ENCODE results near the gene KHDRBS1.
A peak's percentile ranks its signal among the peaks of the same experiment; 100 is the strongest.

Gene KHDRBS1

GRCh38 chr1:32060914-32061313, 47.2 kb downstream of the KHDRBS1 start:
- Histone ChIP-seq H3K4me1 (ENCODE audit: control insufficient read depth, insufficient read depth, low read length) (peaks cover 13% of the 10 kb centered on the region), H3K4me3 (ENCODE audit: low read depth, low read length) (no peak overlapping the region), H3K36me3 (ENCODE audit: control insufficient read depth in 2 of 2, insufficient read depth in 1 of 2, low read length in 2 of 2) (peaks cover 21 to 52% of the 10 kb centered on the region in 2 experiments; a peak in 2 of 3 replicates), H3K27ac (ENCODE audit: extremely low read depth, low read depth, low read length) (peak overlapping the region; percentile 2; the same call in 1 of the 2 replicates), H3K9me3 (ENCODE audit: control insufficient read depth, insufficient read depth, low read depth, low read length) (no peaks in the 10 kb centered on the region)
- CTCF ChIA-PET: interaction anchor here (0.7 to 1.1 kb wide), 5 partner anchors 17 to 394 kb away, joined by 3 to 4 read pairs (median 3); no protein-coding TSS in a partner anchor
- no peak for TF ChIP-seq ZNF621 (tag by site-specific recombination; IDR thresholded peaks at IDR 0.05)
- TF ChIP-seq PRDM1 (tag by site-specific recombination; IDR thresholded peaks at IDR 0.05): peak; percentile 49
- no peak for TF ChIP-seq ZFP69B (tag by site-specific recombination; IDR thresholded peaks at IDR 0.05)
- TF ChIP-seq KLF8 (tag by site-specific recombination; IDR thresholded peaks at IDR 0.05): no peak
- TF ChIP-seq SP7 (tag by site-specific recombination; IDR thresholded peaks at IDR 0.05): no peak
- TF ChIP-seq ZIC2 (tag by site-specific recombination; IDR thresholded peaks at IDR 0.05): no peak
- TF ChIP-seq ZNF600 (tag by site-specific recombination; IDR thresholded peaks at IDR 0.05): peak; percentile 28; the same call in 1 of the 2 replicates
- no peak for TF ChIP-seq ZNF639 (tag by site-specific recombination; IDR thresholded peaks at IDR 0.05)
- TF ChIP-seq ZNF248 (tag by site-specific recombination; IDR thresholded peaks at IDR 0.05): no peak
- no peak for TF ChIP-seq TCF7L2 (IDR thresholded peaks at IDR 0.05; ENCODE audit: borderline replicate concordance, low read depth, low read length)
- POLR2A ChIA-PET: interaction anchor here (1.9 to 3.2 kb wide), 2 partner anchors 12 to 48 kb away, joined by 10 to 32 read pairs; partner anchors contain the start of genes KHDRBS1 and TMEM39B

- H3K36me3 ChIP-seq (ENCODE audit: control insufficient read depth in 2 of 2, insufficient read depth in 1 of 2, low read length in 2 of 2): peaks cover 12 to 37% of the 10 kb centered on the region in 2 experiments; a peak in 2 of 3 replicates
- H3K9me3 ChIP-seq (ENCODE audit: control insufficient read depth, insufficient read depth, low read depth, low read length): no peaks in the 10 kb centered on the region
- peak overlapping the region; percentile 35 for H3K27ac ChIP-seq (ENCODE audit: extremely low read depth, low read depth, low read length)
- no peak overlapping the region for H3K4me3 ChIP-seq (ENCODE audit: low read depth, low read length)
- POLR2A ChIA-PET: interaction anchor here (0.6 to 3.2 kb wide), 11 partner anchors 10 to 1279 kb away, joined by 3 to 32 read pairs (median 5); partner anchors contain the start of genes KHDRBS1, KPNA6, PTP4A2 and TMEM39B
- H3K4me1 ChIP-seq (ENCODE audit: control insufficient read depth, insufficient read depth, low read length): peaks cover 15% of the 10 kb centered on the region
- no peak for TF ChIP-seq ZNF26 (tag by site-specific recombination; IDR thresholded peaks at IDR 0.05)
- TF ChIP-seq ZNF513 (tag by site-specific recombination; IDR thresholded peaks at IDR 0.05): 0 out of 2 replicates have a peak, but pooled peaks have one; percentile 5
- peak; percentile 30; the same call in 1 of the 2 replicates for TF ChIP-seq ZNF610 (tag by site-specific recombination; IDR thresholded peaks at IDR 0.05; ENCODE audit: borderline replicate concordance)
- CTCF ChIA-PET: interaction anchor here (0.6 to 2.1 kb wide), 22 partner anchors 8 to 398 kb away, joined by 3 to 24 read pairs (median 5); partner anchors contain the start of gene TMEM39B
Observed at GRCh38 chr1:32062867-32063230, 49.2 kb downstream of the KHDRBS1 start.

GRCh38 chr1:32063261-32063681, 49.6 kb downstream of the KHDRBS1 start:
- Histone ChIP-seq H3K4me1 (ENCODE audit: control insufficient read depth, insufficient read depth, low read length) (peaks cover 15% of the 10 kb centered on the region), H3K9me3 (ENCODE audit: control insufficient read depth, insufficient read depth, low read depth, low read length) (no peaks in the 10 kb centered on the region), H3K4me3 (ENCODE audit: low read depth, low read length) (no peak overlapping the region), H3K27ac (ENCODE audit: extremely low read depth, low read depth, low read length) (peak overlapping the region; percentile 35), H3K36me3 (ENCODE audit: control insufficient read depth in 2 of 2, insufficient read depth in 1 of 2, low read length in 2 of 2) (peaks cover 8 to 33% of the 10 kb centered on the region in 2 experiments; a peak in 2 of 3 replicates)
- ChIA-PET CTCF (interaction anchor here (0.6 to 2.1 kb wide), 22 partner anchors 8 to 399 kb away, joined by 3 to 24 read pairs (median 5); partner anchors contain the start of gene TMEM39B), POLR2A (interaction anchor here (1.4 to 3.2 kb wide), 5 partner anchors 9 to 300 kb away, joined by 3 to 32 read pairs (median 4); partner anchors contain the start of gene TMEM39B)
- TF ChIP-seq ZNF580 (tag by site-specific recombination; IDR thresholded peaks at IDR 0.05) (0 out of 2 replicates have a peak, but pooled peaks have one; percentile 24), ZNF600 (tag by site-specific recombination; IDR thresholded peaks at IDR 0.05) (0 out of 2 replicates have a peak, but pooled peaks have one; percentile 29), ZNF335 (tag by site-specific recombination; conservative IDR thresholded peaks at IDR 0.05) (no peak), ZNF2 (tag by site-specific recombination; IDR thresholded peaks at IDR 0.05) (0 out of 2 replicates have a peak, but pooled peaks have one; percentile 46), ZEB2 (tag by site-specific recombination; IDR thresholded peaks at IDR 0.05) (0 out of 2 replicates have a peak, but pooled peaks have one; percentile 14), HOXC10 (CRISPR knock-in tag; IDR thresholded peaks at IDR 0.05) (no peak), ZNF561 (tag by site-specific recombination; IDR thresholded peaks at IDR 0.05; ENCODE audit: borderline replicate concordance) (0 out of 2 replicates have a peak, but pooled peaks have one; percentile 43), SETDB1 (IDR thresholded peaks at IDR 0.05; ENCODE audit: insufficient read length, low read length) (no peak), ZBTB8A (tag by site-specific recombination; IDR thresholded peaks at IDR 0.05) (0 out of 2 replicates have a peak, but pooled peaks have one; percentile 11), ZNF324 (tag by site-specific recombination; IDR thresholded peaks at IDR 0.05) (0 out of 2 replicates have a peak, but pooled peaks have one; percentile 21), ZNF555 (tag by site-specific recombination; conservative IDR thresholded peaks at IDR 0.05) (no peak), ZNF660 (tag by site-specific recombination; IDR thresholded peaks at IDR 0.05) (peak; percentile 31; the same call in 1 of the 2 replicates)
- TF ChIP-seq, protein P1, sequence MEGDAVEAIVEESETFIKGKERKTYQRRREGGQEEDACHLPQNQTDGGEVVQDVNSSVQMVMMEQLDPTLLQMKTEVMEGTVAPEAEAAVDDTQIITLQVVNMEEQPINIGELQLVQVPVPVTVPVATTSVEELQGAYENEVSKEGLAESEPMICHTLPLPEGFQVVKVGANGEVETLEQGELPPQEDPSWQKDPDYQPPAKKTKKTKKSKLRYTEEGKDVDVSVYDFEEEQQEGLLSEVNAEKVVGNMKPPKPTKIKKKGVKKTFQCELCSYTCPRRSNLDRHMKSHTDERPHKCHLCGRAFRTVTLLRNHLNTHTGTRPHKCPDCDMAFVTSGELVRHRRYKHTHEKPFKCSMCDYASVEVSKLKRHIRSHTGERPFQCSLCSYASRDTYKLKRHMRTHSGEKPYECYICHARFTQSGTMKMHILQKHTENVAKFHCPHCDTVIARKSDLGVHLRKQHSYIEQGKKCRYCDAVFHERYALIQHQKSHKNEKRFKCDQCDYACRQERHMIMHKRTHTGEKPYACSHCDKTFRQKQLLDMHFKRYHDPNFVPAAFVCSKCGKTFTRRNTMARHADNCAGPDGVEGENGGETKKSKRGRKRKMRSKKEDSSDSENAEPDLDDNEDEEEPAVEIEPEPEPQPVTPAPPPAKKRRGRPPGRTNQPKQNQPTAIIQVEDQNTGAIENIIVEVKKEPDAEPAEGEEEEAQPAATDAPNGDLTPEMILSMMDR (tag by site-specific recombination; IDR thresholded peaks at IDR 0.05): peak; percentile 66
